BE2C (cell line): Measurements from ENCODE around the gene DCST1.

ENCODE experiments used
- DNase-seq: peaks from one replicate; pipeline ENCODE4 v3.0.0-alpha.2; 2020
- H3K27me3 ChIP-seq: fragments of 250-450 bp; sonication (Bioruptor Pico); 2 replicates; pipeline ENCODE4 v1.5.1; 2020; ENCODE audit warnings: mild to moderate bottlenecking
- H3K36me3 ChIP-seq: fragments of 250-450 bp; sonication (Bioruptor Pico); 2 replicates; pipeline ENCODE4 v1.5.1; 2020; ENCODE audit warnings: mild to moderate bottlenecking
- H3K4me1 ChIP-seq: fragments of 250-450 bp; sonication (Bioruptor Pico); 2 replicates; pipeline ENCODE4 v1.5.1; 2020
- H3K4me3 ChIP-seq: 2 replicates; pipeline ENCODE4 v1.5.1; 2011; ENCODE audit warnings: low read depth, low read length
- H3K9me3 ChIP-seq: fragments of 250-450 bp; sonication (Bioruptor Pico); 2 replicates; pipeline ENCODE4 v1.5.1; 2020
- TF ChIP-seq, protein P1 (sequence below): IDR thresholded peaks from 2 replicates; pipeline ENCODE4 v1.5.1; 2012; ENCODE audit warnings: mild to moderate bottlenecking, low read depth, low read length

DCST1 gene

DNA sequence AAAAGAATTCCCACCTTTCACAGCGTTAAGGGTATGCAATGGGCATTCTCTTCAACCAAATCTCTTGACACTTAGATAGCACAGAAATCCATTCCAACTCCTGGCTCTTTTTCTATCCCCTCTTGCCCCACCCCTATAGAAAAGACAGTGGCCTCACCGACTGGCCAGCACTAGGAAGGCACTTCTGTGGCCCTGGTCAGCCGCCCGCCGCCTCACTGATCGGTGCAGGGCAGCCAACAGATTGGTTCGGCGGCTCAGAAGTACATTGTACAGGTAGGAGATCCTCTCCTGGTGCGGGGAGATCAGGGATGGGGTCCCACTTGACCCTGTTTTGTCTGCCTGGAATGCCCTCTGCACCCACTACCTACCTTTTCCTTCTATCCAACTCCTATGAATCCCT, 9.3 kb upstream of the DCST1 start:
- Histone ChIP-seq H3K27me3 (no peaks in the 10 kb centered on the region), H3K36me3 (no peaks in the 10 kb centered on the region), H3K4me3 (no peak overlapping the region), H3K9me3 (no peaks in the 10 kb centered on the region), H3K4me1 (no peaks in the 10 kb centered on the region)
- TF ChIP-seq, protein P1, sequence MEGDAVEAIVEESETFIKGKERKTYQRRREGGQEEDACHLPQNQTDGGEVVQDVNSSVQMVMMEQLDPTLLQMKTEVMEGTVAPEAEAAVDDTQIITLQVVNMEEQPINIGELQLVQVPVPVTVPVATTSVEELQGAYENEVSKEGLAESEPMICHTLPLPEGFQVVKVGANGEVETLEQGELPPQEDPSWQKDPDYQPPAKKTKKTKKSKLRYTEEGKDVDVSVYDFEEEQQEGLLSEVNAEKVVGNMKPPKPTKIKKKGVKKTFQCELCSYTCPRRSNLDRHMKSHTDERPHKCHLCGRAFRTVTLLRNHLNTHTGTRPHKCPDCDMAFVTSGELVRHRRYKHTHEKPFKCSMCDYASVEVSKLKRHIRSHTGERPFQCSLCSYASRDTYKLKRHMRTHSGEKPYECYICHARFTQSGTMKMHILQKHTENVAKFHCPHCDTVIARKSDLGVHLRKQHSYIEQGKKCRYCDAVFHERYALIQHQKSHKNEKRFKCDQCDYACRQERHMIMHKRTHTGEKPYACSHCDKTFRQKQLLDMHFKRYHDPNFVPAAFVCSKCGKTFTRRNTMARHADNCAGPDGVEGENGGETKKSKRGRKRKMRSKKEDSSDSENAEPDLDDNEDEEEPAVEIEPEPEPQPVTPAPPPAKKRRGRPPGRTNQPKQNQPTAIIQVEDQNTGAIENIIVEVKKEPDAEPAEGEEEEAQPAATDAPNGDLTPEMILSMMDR = no peak
- no peak for DNase-seq

GRCh38 chr1:155026154-155026553, 7.5 kb upstream of the DCST1 start:
- no peaks in the 10 kb centered on the region for H3K36me3 ChIP-seq
- H3K27me3 ChIP-seq = no peaks in the 10 kb centered on the region
- H3K4me3 ChIP-seq = no peak overlapping the region
- DNase-seq = no peak
- H3K9me3 ChIP-seq = no peaks in the 10 kb centered on the region
- TF ChIP-seq, protein P1 = no peak
- H3K4me1 ChIP-seq = no peaks in the 10 kb centered on the region

- Histone ChIP-seq H3K9me3 (no peaks in the 10 kb centered on the region), H3K36me3 (no peaks in the 10 kb centered on the region), H3K27me3 (no peaks in the 10 kb centered on the region), H3K4me3 (no peak overlapping the region), H3K4me1 (no peaks in the 10 kb centered on the region)
- TF ChIP-seq, protein P1 = no peak
- no peak for DNase-seq
Observed at GRCh38 chr1:155026588-155026987, 7.0 kb upstream of the DCST1 start.

- Histone ChIP-seq H3K4me1 (no peaks in the 10 kb centered on the region), H3K27me3 (no peaks in the 10 kb centered on the region), H3K4me3 (no peak overlapping the region), H3K9me3 (no peaks in the 10 kb centered on the region), H3K36me3 (no peaks in the 10 kb centered on the region)
- DNase-seq = no peak
- TF ChIP-seq, protein P1 = no peak
Observed at GRCh38 chr1:155029513-155030242, 3.9 kb upstream of the DCST1 start.

- no peak for DNase-seq
Observed at GRCh38 chr1:155030243-155030795, 3.3 kb upstream of the DCST1 start.

GRCh38 chr1:155030899-155031298, 2.7 kb upstream of the DCST1 start:
- TF ChIP-seq, protein P1 = no peak
- no peaks in the 10 kb centered on the region for H3K27me3 ChIP-seq
- no peaks in the 10 kb centered on the region for H3K36me3 ChIP-seq
- no peak for DNase-seq
- H3K4me3 ChIP-seq = no peak overlapping the region
- H3K4me1 ChIP-seq = no peaks in the 10 kb centered on the region
- H3K9me3 ChIP-seq = no peaks in the 10 kb centered on the region

More at GRCh38 chr1:155030243-155030795, 3.3 kb upstream of the DCST1 start:
- Histone ChIP-seq H3K4me1 (no peaks in the 10 kb centered on the region), H3K27me3 (no peaks in the 10 kb centered on the region), H3K4me3 (no peak overlapping the region), H3K36me3 (no peaks in the 10 kb centered on the region), H3K9me3 (no peaks in the 10 kb centered on the region)
- TF ChIP-seq, protein P1 = no peak
